NT2/D1 (cell line): Measurements from ENCODE around the gene SLC9A3.

Experiments
- YY1 ChIP-seq: IDR thresholded peaks from 2 replicates; pipeline ENCODE4 v1.6.1; 2011; ENCODE audit not compliant: insufficient read length, insufficient read depth
- ZNF274 ChIP-seq: IDR thresholded peaks from 2 replicates; pipeline ENCODE4 v1.6.1; 2011; ENCODE audit warnings: mild to moderate bottlenecking, low read depth, low read length

DNA sequence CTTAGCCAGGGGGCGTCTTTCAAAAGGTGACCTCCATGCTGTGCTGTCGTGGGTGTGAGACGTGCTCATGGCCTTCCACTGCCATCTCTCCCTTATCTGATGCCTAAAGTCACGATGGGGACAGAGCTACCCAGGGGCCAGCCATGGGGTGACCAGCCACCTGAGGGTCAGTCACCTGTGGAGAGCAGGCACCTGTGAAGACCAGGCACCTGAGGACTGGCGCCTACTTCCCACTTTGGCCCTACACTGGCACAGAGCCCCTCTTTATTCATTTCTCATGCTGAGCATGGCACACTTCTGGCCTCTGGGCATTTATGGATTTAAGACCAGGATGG is 87.6 kb downstream of the SLC9A3 start:
- TF ChIP-seq ZNF274 (no peak), YY1 (no peak)
